Measurements from ENCODE around the gene PTPRT. TPM values are rescaled to one million over a fixed set of nuclear protein-coding genes. Genes with fewer than 3 reads are reported as not detected.

PTPRT gene
- total RNA-seq, 2 donors from 2014 or later, result 0.20 to 0.52 TPM

DNA sequence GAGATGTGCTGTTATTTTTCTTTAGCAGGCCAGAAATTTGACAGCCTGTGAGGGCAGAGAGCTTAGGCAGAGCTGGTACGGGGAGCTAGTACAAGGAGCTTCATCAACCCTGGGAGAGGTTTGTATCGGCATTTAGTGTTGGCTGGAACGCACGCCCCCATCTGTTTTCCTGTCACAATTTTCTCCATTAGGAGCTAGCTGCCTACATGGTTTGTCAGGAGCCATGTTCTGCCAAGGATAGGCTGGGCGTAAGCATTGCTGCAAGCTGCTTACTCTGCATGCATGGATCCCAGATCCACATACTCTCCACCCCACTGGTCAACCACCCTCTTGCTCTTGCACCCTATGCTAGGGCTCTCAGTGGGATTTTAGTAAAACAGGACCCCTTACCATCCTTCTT is 1122.5 kb downstream of the PTPRT start:
- no peak for ATAC-seq
- intact Hi-C loops (cut with DNase I, micrococcal nuclease), result no loop called here
- DNase-seq, result no peak

GRCh38 chr20:42063141-42063540 is 1126.6 kb downstream of the PTPRT start:
- ATAC-seq (no peak), DNase-seq (no peak)
- intact Hi-C loops (cut with DNase I, micrococcal nuclease), result no loop called here

DNA sequence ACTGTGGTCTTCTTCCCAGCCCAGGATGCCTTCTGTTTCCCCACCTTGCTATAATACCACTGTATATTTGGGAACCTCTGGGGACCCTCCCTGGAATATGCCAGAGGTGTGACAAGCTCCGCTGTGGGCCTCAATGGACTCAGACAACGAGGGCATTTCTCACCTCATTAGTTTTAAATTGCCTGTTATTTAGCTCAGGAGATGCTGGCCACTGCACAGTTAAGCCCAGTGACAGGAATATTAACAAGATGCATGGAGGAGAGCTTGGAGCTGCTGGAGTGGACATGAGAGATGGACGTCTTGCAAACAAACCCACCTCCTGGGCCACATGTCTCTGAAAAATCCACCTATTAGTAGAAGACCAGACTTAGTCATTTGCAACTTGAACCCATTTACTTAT is 1136.4 kb downstream of the PTPRT start:
- no peak for DNase-seq
- intact Hi-C loops (cut with DNase I, micrococcal nuclease), result no loop called here
- ATAC-seq, result no peak

DNA sequence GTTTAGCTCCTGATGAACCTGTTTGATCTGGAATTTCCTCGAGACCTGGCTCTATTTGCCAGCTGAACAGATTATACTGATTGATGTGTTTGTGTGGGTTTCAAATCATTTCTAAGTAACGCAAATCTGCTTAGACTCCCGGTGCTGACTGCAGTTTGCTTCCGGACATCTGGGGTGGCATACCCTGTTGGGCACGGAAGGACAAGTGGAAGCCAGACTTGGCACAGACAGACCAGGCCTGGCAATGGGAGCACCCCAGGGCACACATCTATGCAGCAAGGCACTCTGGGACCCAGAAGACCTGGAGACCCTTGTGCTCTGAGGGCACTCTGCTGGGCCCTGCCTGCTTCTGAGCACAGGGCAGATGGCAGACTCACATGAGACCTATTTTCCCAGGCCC is 1137.8 kb downstream of the PTPRT start:
- DNase-seq (no peak), ATAC-seq (no peak)
- intact Hi-C loops (cut with DNase I, micrococcal nuclease), result no loop called here

- ATAC-seq (no peak), DNase-seq (no peak)
- intact Hi-C loops (cut with DNase I, micrococcal nuclease), result no loop called here
Observed at GRCh38 chr20:42046371-42047085, 1143.2 kb downstream of the PTPRT start.

GRCh38 chr20:42043921-42044320 is 1145.8 kb downstream of the PTPRT start:
- intact Hi-C loops (cut with DNase I, micrococcal nuclease), result no loop called here
- ATAC-seq (no peak), DNase-seq (no peak)

DNA sequence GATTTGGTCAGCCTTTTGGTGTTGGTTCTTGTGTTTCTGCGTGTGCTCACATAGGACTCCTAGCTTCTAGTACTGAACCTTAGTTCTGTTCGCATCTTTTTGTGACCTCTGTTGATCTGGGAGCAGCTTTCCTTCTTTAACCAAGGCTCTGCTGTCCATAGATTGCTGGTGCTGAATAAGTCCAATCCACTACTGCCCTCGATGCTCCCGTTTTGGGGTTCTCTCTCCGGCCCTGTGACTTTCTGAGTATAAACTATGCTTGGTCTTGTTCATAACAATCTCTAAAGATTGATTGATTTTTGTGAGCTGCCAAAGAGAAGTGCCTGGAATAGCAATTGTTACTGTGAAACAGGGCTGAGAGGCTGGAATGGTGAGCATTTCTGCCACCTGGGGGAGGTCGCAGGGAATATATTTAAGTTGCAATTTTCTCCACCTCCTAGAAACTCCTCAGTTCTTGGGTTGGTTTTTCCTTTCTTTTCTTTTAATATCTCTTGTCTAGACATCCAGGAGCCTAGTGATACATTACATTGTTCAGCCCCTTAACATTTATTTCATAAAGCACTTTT is 1148.6 kb downstream of the PTPRT start:
- DNase-seq (no peak), ATAC-seq (no peak)
- intact Hi-C loops (cut with DNase I, micrococcal nuclease), result no loop called here

- DNase-seq (no peak), ATAC-seq (no peak)
- intact Hi-C loops (cut with DNase I, micrococcal nuclease), result no loop called here
Observed at GRCh38 chr20:42027746-42028268, 1161.9 kb downstream of the PTPRT start.

GRCh38 chr20:42026599-42026998 is 1163.1 kb downstream of the PTPRT start:
- intact Hi-C loops (cut with DNase I, micrococcal nuclease), result no loop called here
- ATAC-seq, result no peak
- no peak for DNase-seq

DNA sequence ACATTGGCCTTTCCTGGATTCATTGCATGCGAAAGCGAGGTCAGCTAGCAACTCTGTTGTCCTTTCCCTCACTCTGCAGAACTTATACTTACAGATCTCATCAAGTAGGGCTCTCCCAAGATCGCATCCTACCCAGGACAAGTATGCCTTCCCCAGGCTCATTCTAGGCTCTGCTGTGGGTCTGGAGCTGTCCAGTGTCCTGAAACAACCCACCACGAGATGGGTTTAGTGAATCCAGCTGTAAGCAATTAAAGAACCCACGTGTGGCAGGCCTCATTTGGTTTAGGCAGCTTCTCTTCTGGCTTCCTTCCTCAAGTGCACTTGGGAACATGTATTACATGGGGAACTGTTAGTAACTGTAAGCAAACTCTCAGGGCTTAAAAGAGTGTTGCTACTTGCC is 1165.1 kb downstream of the PTPRT start:
- DNase-seq (no peak), ATAC-seq (no peak)
- intact Hi-C loops (cut with DNase I, micrococcal nuclease), result no loop called here
